Measurements from ENCODE around the gene VAV2.
"Not testable (repeated sequence)": the region's sequence is repeated elsewhere in the genome, so short reads cannot be mapped to it uniquely, and the experiment has no call there.

VAV2 gene

GRCh38 chr9:133779516-133780403, 212.4 kb downstream of the VAV2 start:
- DNase-seq (ENCODE audit: low spot score), result no peak

GRCh38 chr9:133779081-133779480, 213.0 kb downstream of the VAV2 start:
- no peak for DNase-seq (ENCODE audit: low spot score)

GRCh38 chr9:133778336-133779013, 213.6 kb downstream of the VAV2 start:
- DNase-seq (ENCODE audit: low spot score), result no peak

- DNase-seq (ENCODE audit: low spot score), result no peak
Observed at GRCh38 chr9:133777871-133778270, 214.3 kb downstream of the VAV2 start.

GRCh38 chr9:133777068-133777791, 214.9 kb downstream of the VAV2 start:
- DNase-seq (ENCODE audit: low spot score), result no peak

- no peak for DNase-seq (ENCODE audit: low spot score)
Observed at GRCh38 chr9:133775951-133776905, 215.9 kb downstream of the VAV2 start.

- no peak for DNase-seq (ENCODE audit: low spot score)
Observed at GRCh38 chr9:133775291-133775690, 216.8 kb downstream of the VAV2 start.

GRCh38 chr9:133774799-133775198, 217.3 kb downstream of the VAV2 start:
- DNase-seq (ENCODE audit: low spot score), result no peak

GRCh38 chr9:133773889-133774655, 218.1 kb downstream of the VAV2 start:
- no peak for DNase-seq (ENCODE audit: low spot score)

- no peak for DNase-seq (ENCODE audit: low spot score)
Observed at GRCh38 chr9:133772581-133772980, 219.5 kb downstream of the VAV2 start.

GRCh38 chr9:133771486-133772482, 220.3 kb downstream of the VAV2 start:
- DNase-seq (ENCODE audit: low spot score), result no peak

GRCh38 chr9:133770076-133770777, 221.9 kb downstream of the VAV2 start:
- DNase-seq (ENCODE audit: low spot score), result no peak

- no peak for DNase-seq (ENCODE audit: low spot score)
Observed at GRCh38 chr9:133769511-133770075, 222.5 kb downstream of the VAV2 start.

GRCh38 chr9:133768859-133769510, 223.1 kb downstream of the VAV2 start:
- peak; percentile 79 for DNase-seq (ENCODE audit: low spot score)

- DNase-seq (ENCODE audit: low spot score), result no peak
Observed at GRCh38 chr9:133768371-133768858, 223.7 kb downstream of the VAV2 start.

- DNase-seq (ENCODE audit: low spot score), result no peak
Observed at GRCh38 chr9:133767625-133768024, 224.5 kb downstream of the VAV2 start.

- no peak for DNase-seq (ENCODE audit: low spot score)
Observed at GRCh38 chr9:133767008-133767407, 225.1 kb downstream of the VAV2 start.

- DNase-seq (ENCODE audit: low spot score), result not testable (repeated sequence)
Observed at GRCh38 chr9:133766234-133766633, 225.9 kb downstream of the VAV2 start.
